GM21381 (cell line): ENCODE results near the gene GARIN5A.

Experiments
- ATAC-seq: cut with Tn5 transposase; IDR thresholded peaks from one replicate; pipeline ENCODE4 v1.9.1; 2021; ENCODE audit warnings: mild to moderate bottlenecking, moderate library complexity; ENCODE audit not compliant: unreplicated experiment

The GARIN5A gene

DNA sequence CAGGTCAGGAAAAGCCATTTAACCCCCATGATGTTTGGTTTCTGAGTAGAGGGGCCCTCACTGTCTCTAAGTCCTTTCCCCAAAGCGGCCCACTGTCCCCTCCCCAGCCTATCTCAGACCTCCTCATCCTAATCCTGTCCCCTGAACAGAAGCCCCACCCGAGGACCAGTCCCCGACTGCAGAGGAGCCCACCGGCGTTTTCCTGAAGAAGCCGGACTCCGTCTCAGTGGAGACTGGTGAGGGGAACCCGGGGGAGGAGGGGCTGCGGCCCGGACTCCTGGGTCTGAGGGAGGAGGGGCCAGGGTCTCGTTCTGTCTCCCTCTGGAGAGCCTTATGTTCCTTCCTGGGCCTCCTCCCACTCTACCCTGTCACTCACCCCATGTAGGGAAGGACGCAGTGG is 41.0 kb downstream of the GARIN5A start:
- no peak for ATAC-seq

DNA sequence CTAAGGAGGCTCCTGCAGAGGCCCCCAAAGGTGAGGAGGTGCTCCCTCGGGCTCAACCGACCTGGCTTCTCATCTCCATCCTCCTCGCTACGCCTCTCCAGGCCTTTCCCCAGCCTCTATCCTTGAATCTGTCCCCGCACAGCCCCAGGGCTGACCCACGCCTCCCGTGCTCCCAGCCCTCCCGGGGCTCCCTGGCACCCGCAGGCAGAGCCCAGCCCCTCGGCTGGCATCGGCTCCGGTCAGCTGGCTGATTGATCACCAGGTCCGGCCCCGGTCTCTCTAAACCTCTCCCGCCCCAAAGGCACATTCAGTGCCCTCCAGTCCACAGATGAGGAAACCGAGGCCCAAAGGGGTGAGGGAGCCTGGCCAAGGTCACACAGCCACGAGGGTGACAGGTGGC is 41.4 kb downstream of the GARIN5A start:
- no peak for ATAC-seq

DNA sequence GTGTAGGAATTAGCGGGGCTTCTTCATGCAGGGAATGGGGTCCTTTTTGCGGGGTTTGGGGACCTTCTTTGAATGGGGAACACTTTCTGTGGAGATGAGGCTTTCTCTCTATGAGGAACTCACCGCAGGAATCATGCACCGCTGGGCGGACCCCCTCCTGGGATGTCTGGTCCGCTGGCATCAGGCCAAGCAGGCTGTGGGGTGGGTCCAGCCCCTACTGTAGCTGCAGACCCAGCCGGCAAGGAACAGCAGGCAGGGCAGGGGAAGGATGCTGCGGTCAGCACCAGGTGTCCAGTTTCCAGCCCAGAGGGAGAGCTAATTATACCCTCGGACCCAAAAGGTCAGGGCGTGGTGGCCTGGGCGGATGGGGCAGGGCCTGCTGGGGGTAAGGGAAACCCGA is 42.1 kb downstream of the GARIN5A start:
- ATAC-seq, result no peak

- no peak for ATAC-seq
Observed at GRCh38 chr19:50433201-50434180, 43.2 kb downstream of the GARIN5A start.

- no peak for ATAC-seq
Observed at GRCh38 chr19:50432221-50433028, 44.2 kb downstream of the GARIN5A start, which contains the start of gene MYBPC2. TSS of gene MYBPC2 (plus strand) at chr19:50432892. CDS start at chr19:50432954, 62 bp downstream.

DNA sequence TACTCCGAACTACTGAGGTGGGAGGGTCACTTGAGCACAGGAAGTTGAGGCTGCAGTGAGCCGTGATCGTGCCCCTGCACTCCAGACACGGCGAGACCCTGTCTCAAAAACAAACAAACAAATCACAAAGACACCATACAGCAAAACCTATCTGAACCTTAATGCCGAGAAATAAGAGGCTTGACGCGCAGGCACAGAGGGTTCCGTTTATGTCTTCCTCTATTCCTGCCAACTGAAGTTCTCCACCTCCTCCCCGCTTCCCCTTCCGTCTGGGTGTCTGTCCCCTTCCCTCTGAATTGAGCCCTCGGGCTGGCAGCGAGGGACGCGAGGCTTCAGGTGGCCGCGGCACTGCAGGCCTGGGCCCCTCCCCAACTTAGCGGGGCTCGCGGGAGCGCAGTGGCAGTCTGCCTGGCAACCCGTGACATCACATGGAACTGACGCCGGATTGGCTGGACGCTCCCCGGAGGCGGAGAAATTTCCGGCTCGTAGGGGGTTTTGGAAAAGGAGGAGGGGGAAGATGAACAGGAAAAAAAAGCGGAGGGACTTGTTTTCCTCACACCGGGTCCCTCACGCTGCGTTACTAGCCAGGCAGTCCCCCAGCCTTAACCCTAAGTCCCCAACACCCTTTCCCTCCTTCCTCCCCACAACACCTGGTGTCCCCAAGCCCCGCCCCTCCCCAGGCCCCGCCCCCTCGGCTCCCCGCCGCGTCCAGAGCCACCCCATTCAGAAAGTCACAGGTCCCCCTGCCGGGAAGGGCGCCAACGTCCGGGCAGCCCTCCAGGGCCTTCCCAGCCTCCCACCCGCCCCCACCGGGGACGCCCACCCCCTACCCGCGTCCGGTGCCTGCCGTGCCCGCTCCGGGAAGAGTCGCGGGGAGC is 45.1 kb downstream of the GARIN5A start:
- ATAC-seq, result peak; percentile 72

- ATAC-seq, result no peak
Observed at GRCh38 chr19:50430888-50431342, 45.7 kb downstream of the GARIN5A start.

DNA sequence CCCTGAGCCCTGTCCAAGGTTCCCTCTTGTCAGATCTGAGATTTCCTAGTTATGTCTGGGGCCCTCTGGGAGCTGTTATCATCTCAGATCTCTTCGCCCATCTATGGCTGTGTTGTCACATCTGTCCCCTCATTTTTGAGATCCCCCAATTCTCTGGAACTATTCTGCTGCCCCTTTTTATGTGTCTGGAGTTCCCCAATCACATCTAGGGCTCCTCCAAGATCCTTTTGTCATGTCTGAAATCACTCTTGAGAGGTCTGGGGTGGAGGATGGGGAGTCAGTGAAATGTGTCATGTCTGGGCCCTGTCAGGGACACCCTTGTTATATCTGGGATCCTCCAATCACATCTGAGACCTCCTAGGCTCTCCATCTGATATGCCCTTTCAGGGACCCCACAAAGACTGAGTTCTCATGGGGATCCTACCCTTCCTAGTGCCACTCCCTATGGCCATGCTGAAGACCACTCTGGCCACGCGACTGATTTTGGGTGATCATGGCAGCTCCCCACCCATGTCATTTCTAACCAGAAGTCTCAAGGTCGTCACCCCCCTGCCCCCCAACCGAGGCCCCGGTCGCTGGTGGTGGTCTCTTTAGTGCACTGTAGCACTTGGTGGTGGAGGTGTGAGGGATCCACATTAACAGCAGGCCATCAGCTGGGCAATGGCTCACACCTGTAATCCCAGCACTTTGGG is 47.7 kb downstream of the GARIN5A start:
- no peak for ATAC-seq

GRCh38 chr19:50427997-50428425 is 48.6 kb downstream of the GARIN5A start:
- no peak for ATAC-seq

- no peak for ATAC-seq
Observed at GRCh38 chr19:50427318-50427925, 49.2 kb downstream of the GARIN5A start.

DNA sequence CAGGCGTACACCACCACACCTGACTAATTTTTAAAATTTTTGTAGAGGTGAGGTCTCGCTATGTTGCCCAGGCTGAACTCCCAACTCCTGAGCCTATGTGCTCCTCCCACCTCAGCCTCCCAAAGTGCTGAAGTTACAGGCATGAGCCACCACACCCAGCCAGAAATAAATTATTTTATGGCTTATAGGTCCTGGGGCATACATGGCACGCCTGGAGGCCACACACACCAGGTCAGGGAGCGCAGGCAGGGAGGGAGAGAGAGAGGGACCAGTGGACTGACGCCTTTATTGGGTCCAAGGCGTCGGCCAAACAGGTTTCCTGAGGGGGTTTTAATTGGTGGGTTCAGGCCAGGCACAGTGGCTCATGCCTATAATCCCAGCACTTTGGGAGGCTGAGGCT is 51.1 kb downstream of the GARIN5A start:
- ATAC-seq, result no peak

- ATAC-seq, result no peak
Observed at GRCh38 chr19:50423279-50424113, 53.2 kb downstream of the GARIN5A start.

GRCh38 chr19:50422397-50423278 is 54.0 kb downstream of the GARIN5A start:
- ATAC-seq, result no peak

DNA sequence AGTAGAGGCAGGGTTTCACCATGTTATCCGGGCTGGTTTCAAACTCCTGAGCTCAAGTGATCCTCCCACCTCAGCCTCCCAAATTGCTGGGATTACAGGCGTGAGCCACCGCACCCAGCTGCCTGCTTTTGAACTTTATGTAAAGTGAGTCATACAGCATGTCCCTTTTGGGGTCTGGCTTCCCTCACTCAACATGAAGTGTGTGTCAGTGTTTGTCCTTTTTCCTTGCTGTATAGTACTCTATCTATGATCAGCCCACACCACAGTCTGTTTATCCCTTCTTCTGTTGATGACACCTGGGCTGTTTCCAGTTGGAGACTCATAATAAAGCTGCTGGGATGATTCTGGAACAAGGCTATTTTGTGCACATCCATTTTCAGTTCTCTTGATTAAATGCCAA is 55.8 kb downstream of the GARIN5A start:
- ATAC-seq, result no peak

DNA sequence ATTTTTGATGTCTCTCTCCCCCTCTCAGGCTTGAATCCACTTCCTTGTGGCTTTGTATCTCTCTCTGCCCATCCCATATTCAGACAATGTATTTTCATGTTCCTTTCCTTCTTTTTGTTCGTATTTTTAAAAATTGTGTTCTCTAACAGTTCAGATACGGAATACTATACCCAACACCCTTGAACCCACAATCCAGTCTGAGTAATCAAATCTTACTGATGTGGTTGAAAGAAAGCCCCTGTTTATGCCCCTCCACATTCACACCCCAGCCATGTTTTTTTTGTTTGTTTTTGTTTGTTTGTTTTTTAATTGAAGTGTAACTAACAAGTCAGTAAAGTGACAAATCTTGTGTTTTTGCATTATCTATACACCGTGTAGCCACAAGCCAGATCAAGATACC is 56.5 kb downstream of the GARIN5A start:
- ATAC-seq, result no peak

DNA sequence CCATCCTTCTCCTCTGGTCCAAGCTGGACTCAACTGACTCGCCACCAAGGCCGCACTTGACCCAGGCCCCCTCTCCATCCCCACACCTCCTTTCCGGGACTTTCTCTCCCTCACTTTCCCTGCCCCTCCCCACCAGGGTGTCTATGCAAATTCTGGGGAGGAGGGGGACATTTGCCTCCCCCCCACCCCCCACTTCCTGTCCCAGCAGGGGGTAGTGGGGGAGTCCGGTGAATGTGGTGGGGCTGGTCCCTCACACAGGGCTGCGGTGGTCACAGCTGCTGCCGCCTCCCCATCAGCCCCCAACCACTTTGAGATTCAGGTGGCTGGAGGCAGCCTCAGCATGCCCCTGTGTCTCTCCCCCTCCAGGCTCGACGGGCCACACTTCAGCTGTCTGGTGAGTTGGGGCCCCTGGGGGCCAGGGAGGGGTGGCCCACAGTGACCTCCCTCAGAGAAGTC is 57.0 kb downstream of the GARIN5A start:
- ATAC-seq, result no peak

GRCh38 chr19:50419022-50419579 is 57.5 kb downstream of the GARIN5A start:
- ATAC-seq, result no peak
